Neural cell (in vitro differentiated cells): ENCODE results near the gene C1QB. TPM values are rescaled to one million over a fixed set of nuclear protein-coding genes. Genes with fewer than 3 reads are reported as not detected.

Experiments
- H2AFZ ChIP-seq: fragments of 200-600, 300-800 bp; sonication (generic), shearing (Covaris generic); 2 replicates; pipeline ENCODE4 v1.6.0; 2014; ENCODE audit warnings: low read depth, mild to moderate bottlenecking, antibody characterized with exemption, low read length, moderate library complexity
- H3F3A ChIP-seq: fragments of 200-600 bp; shearing (Covaris generic); 2 replicates; pipeline ENCODE4 v1.6.1; 2016; ENCODE audit warnings: mild to moderate bottlenecking, moderate library complexity, mixed read lengths, antibody characterized with exemption, low read length; ENCODE audit not compliant: insufficient read depth, poor library complexity, severe bottlenecking
- H3K27ac ChIP-seq: fragments of 200-600, 300-800 bp; sonication (generic), shearing (Covaris generic); 2 replicates; pipeline ENCODE4 v1.5.1; 2014; ENCODE audit warnings: mild to moderate bottlenecking, low read length, moderate library complexity
- H3K27me3 ChIP-seq: fragments of 300-800, 200-600 bp; sonication (generic), shearing (Covaris generic); 2 replicates; pipeline ENCODE4 v1.6.0; 2014; ENCODE audit warnings: mild to moderate bottlenecking, low read depth, low read length, moderate library complexity; ENCODE audit not compliant: insufficient read depth
- H3K36me3 ChIP-seq: fragments of 300-800, 200-600 bp; sonication (generic), shearing (Covaris generic); 2 replicates; pipeline ENCODE4 v1.5.1; 2014; ENCODE audit warnings: mild to moderate bottlenecking, antibody characterized with exemption, low read length, moderate library complexity; ENCODE audit not compliant: insufficient read depth
- H3K4me2 ChIP-seq: fragments of 300-800, 200-600 bp; sonication (generic), shearing (Covaris generic); 2 replicates; pipeline ENCODE4 v1.6.0; 2014; ENCODE audit warnings: mild to moderate bottlenecking, low read length
- H3K4me3 ChIP-seq: fragments of 300-800, 200-600 bp; sonication (generic), shearing (Covaris generic); 2 replicates; pipeline ENCODE4 v1.5.1; 2014; ENCODE audit warnings: mild to moderate bottlenecking, low read length, moderate library complexity
- H3K79me2 ChIP-seq: fragments of 200-600 bp; shearing (Covaris generic); replicated peaks from 2 replicates; pipeline ENCODE4 v1.6.0; 2014; ENCODE audit warnings: mild to moderate bottlenecking, low read length, moderate library complexity; ENCODE audit not compliant: insufficient read depth
- H3K9ac ChIP-seq: fragments of 300-800, 200-600 bp; sonication (generic), shearing (Covaris generic); 2 replicates; pipeline ENCODE4 v1.6.1; 2016; ENCODE audit warnings: mild to moderate bottlenecking, low read length, mixed read lengths
- H3K9me2 ChIP-seq: fragments of 200-600 bp; shearing (Covaris generic); 2 replicates; pipeline ENCODE4 v1.6.1; 2016; ENCODE audit warnings: mild to moderate bottlenecking, low read length, mixed read lengths; ENCODE audit not compliant: insufficient read depth
- H3K9me3 ChIP-seq: fragments of 200-600, 300-800 bp; sonication (generic), shearing (Covaris generic); 2 replicates; pipeline ENCODE4 v1.6.1; 2016; ENCODE audit warnings: mild to moderate bottlenecking, mixed run types, low read length, moderate library complexity, mixed read lengths
- H4K20me1 ChIP-seq: fragments of 200-600 bp; shearing (Covaris generic); 2 replicates; pipeline ENCODE4 v1.6.1; 2016; ENCODE audit warnings: mild to moderate bottlenecking, mixed run types; ENCODE audit not compliant: insufficient read depth
- CTCF ChIP-seq: fragments of 450-650 bp; IDR thresholded peaks from 2 replicates; pipeline ENCODE4 v1.5.1; 2014; ENCODE audit warnings: antibody characterized with exemption, mild to moderate bottlenecking, moderate library complexity; ENCODE audit not compliant: poor library complexity, severe bottlenecking
- EP300 ChIP-seq: fragments of 450-650 bp; conservative IDR thresholded peaks from 2 replicates; pipeline ENCODE4 v1.6.1; 2014; ENCODE audit warnings: antibody characterized with exemption, mild to moderate bottlenecking, moderate library complexity; ENCODE audit not compliant: poor library complexity, severe bottlenecking
- EZH2 ChIP-seq: fragments of 200-600, 300-800 bp; shearing (Covaris generic), sonication (generic); IDR thresholded peaks from 2 replicates; pipeline ENCODE4 v1.6.1; 2014; ENCODE audit warnings: antibody characterized with exemption, low read length, borderline replicate concordance, mild to moderate bottlenecking; ENCODE audit not compliant: insufficient read depth, poor library complexity, severe bottlenecking
- MXI1 ChIP-seq: fragments of 450-650 bp; conservative IDR thresholded peaks from 2 replicates; pipeline ENCODE4 v1.6.1; 2014; ENCODE audit warnings: antibody characterized with exemption, mild to moderate bottlenecking; ENCODE audit not compliant: poor library complexity, severe bottlenecking
- POLR2AphosphoS5 ChIP-seq: IDR thresholded peaks from 2 replicates; pipeline ENCODE4 v1.6.1; 2012
- RAD21 ChIP-seq: fragments of 450-650 bp; conservative IDR thresholded peaks from 2 replicates; pipeline ENCODE4 v1.6.1; 2014; ENCODE audit warnings: antibody characterized with exemption, mild to moderate bottlenecking, moderate library complexity
- REST ChIP-seq: IDR thresholded peaks from 2 replicates; pipeline ENCODE4 v1.6.1; 2012; ENCODE audit warnings: borderline replicate concordance
- SMC3 ChIP-seq: fragments of 450-650 bp; conservative IDR thresholded peaks from 2 replicates; pipeline ENCODE4 v1.6.1; 2014; ENCODE audit warnings: antibody characterized with exemption, mild to moderate bottlenecking, moderate library complexity; ENCODE audit not compliant: poor library complexity
- TAF1 ChIP-seq: IDR thresholded peaks from 2 replicates; pipeline ENCODE4 v1.6.1; 2012; ENCODE audit warnings: low read depth
- polyA plus RNA-seq: library from polyadenylated mRNA; depleted of rRNA; stranded (reverse); fragments of >200 nt; gene quantifications from 2 replicates; pipeline ENCODE4 v1.2.3, GENCODE V29; 2014

The C1QB gene
- polyA plus RNA-seq, 1 donor from 2014 or later: not detected

GRCh38 chr1:22681556-22682276 lies 28.7 kb downstream of the C1QB start:
- Histone ChIP-seq H2AFZ (no peak overlapping the region), H3K4me2 (no peak overlapping the region), H3K79me2 (no peaks in the 10 kb centered on the region), H3K9ac (no peak overlapping the region), H3K27ac (no peak overlapping the region), H3F3A (no peaks in the 10 kb centered on the region), H3K9me2 (no peaks in the 10 kb centered on the region), H3K4me3 (no peak overlapping the region), H4K20me1 (no peaks in the 10 kb centered on the region), H3K36me3 (no peaks in the 10 kb centered on the region), H3K27me3 (no peaks in the 10 kb centered on the region), H3K9me3 (no peaks in the 10 kb centered on the region)
- TF ChIP-seq POLR2AphosphoS5: no peak
- TF ChIP-seq MXI1: no peak
- no peak for TF ChIP-seq TAF1
- no peak for TF ChIP-seq EP300
- TF ChIP-seq SMC3: no peak
- TF ChIP-seq RAD21: no peak
- TF ChIP-seq EZH2: no peak
- no peak for TF ChIP-seq REST
- no peak for TF ChIP-seq CTCF

- no peak overlapping the region for H3K4me3 ChIP-seq
- no peaks in the 10 kb centered on the region for H3K27me3 ChIP-seq
- H3F3A ChIP-seq: no peaks in the 10 kb centered on the region
- H2AFZ ChIP-seq: no peak overlapping the region
- no peaks in the 10 kb centered on the region for H3K9me2 ChIP-seq
- H3K27ac ChIP-seq: no peak overlapping the region
- no peak overlapping the region for H3K4me2 ChIP-seq
- no peaks in the 10 kb centered on the region for H3K79me2 ChIP-seq
- H3K36me3 ChIP-seq: no peaks in the 10 kb centered on the region
- no peaks in the 10 kb centered on the region for H3K9me3 ChIP-seq
- H3K9ac ChIP-seq: no peak overlapping the region
- no peak for TF ChIP-seq REST
- TF ChIP-seq RAD21: no peak
- TF ChIP-seq EP300: no peak
- no peak for TF ChIP-seq TAF1
- TF ChIP-seq MXI1: no peak
- TF ChIP-seq CTCF: no peak
- no peak for TF ChIP-seq POLR2AphosphoS5
- no peak for TF ChIP-seq SMC3
- TF ChIP-seq EZH2: no peak
- no peaks in the 10 kb centered on the region for H4K20me1 ChIP-seq
Measured at GRCh38 chr1:22683547-22683946, 30.5 kb downstream of the C1QB start.
